ENCODE data around the gene SLAMF1.
"Not testable (repeated sequence)": the region's sequence is repeated elsewhere in the genome, so short reads cannot be mapped to it uniquely, and the experiment has no call there.

The SLAMF1 gene

GRCh38 chr1:160646711-160647328 lies at the start of gene SLAMF1:
Gene SLAMF1, minus strand, starts transcription at chr1:160647044. Its CDS starts 99 bp downstream, at chr1:160646945.
- Histone ChIP-seq H3K27ac (no peak within 1 kb of the TSS), H3K36me3 (no peaks in the 10 kb centered on the region), H3K27me3 (ENCODE audit: insufficient read depth, low read depth, severe bottlenecking) (peaks cover 87% of the 10 kb centered on the region), H3K9me3 (ENCODE audit: severe bottlenecking) (peaks cover 3% of the 10 kb centered on the region), H3K4me3 (ENCODE audit: low read depth, low read length) (no peak within 1 kb of the TSS)
- DNase-seq, result no peak
- TF ChIP-seq CTCF (IDR thresholded peaks at IDR 0.05; ENCODE audit: low read depth, low read length), result no peak

GRCh38 chr1:160692390-160692789 lies 45.5 kb upstream of the SLAMF1 start:
- TF ChIP-seq CTCF (IDR thresholded peaks at IDR 0.05; ENCODE audit: low read depth, low read length), result 0 out of 2 replicates have a peak, but pooled peaks have one; percentile 8
- H3K36me3 ChIP-seq; H3K9me3 ChIP-seq (ENCODE audit: severe bottlenecking); DNase-seq; H3K27ac ChIP-seq; H3K4me3 ChIP-seq (ENCODE audit: low read depth, low read length): not testable (repeated sequence)
- peaks cover 41% of the 10 kb centered on the region for H3K27me3 ChIP-seq (ENCODE audit: insufficient read depth, low read depth, severe bottlenecking)

GRCh38 chr1:160685266-160685665 lies 38.4 kb upstream of the SLAMF1 start:
- Histone ChIP-seq H3K36me3 (no peaks in the 10 kb centered on the region), H3K4me3 (ENCODE audit: low read depth, low read length) (no peak overlapping the region), H3K27me3 (ENCODE audit: insufficient read depth, low read depth, severe bottlenecking) (peaks cover 65% of the 10 kb centered on the region), H3K27ac (no peak overlapping the region), H3K9me3 (ENCODE audit: severe bottlenecking) (peaks cover 3% of the 10 kb centered on the region)
- no peak for DNase-seq
- no peak for TF ChIP-seq CTCF (IDR thresholded peaks at IDR 0.05; ENCODE audit: low read depth, low read length)

GRCh38 chr1:160682983-160683865 lies 36.4 kb upstream of the SLAMF1 start:
- Histone ChIP-seq H3K9me3 (ENCODE audit: severe bottlenecking) (peaks cover 3% of the 10 kb centered on the region), H3K27ac (no peak overlapping the region), H3K4me3 (ENCODE audit: low read depth, low read length) (no peak overlapping the region), H3K27me3 (ENCODE audit: insufficient read depth, low read depth, severe bottlenecking) (peaks cover 80% of the 10 kb centered on the region), H3K36me3 (no peaks in the 10 kb centered on the region)
- TF ChIP-seq CTCF (IDR thresholded peaks at IDR 0.05; ENCODE audit: low read depth, low read length), result no peak
- no peak for DNase-seq

- Histone ChIP-seq H3K27me3 (ENCODE audit: insufficient read depth, low read depth, severe bottlenecking) (peaks cover 87% of the 10 kb centered on the region), H3K9me3 (ENCODE audit: severe bottlenecking) (peaks cover 3% of the 10 kb centered on the region), H3K27ac (no peak overlapping the region), H3K36me3 (no peaks in the 10 kb centered on the region), H3K4me3 (ENCODE audit: low read depth, low read length) (no peak overlapping the region)
- TF ChIP-seq CTCF (IDR thresholded peaks at IDR 0.05; ENCODE audit: low read depth, low read length), result no peak
- DNase-seq, result no peak
Observed at GRCh38 chr1:160681891-160682140, 35.0 kb upstream of the SLAMF1 start.
